ENCODE results near the gene PSEN2.

The PSEN2 gene

GRCh38 chr1:226890331-226891108 is 20.1 kb downstream of the PSEN2 start:
- POLR2A ChIA-PET: no interaction called here
- Histone ChIP-seq H3K27ac (ENCODE audit: insufficient read depth in 1 of 2, low read depth in 1 of 2, low read length in 2 of 2, poor library complexity in 1 of 2, severe bottlenecking in 2 of 2) (no peak overlapping the region), H3K9me3 (ENCODE audit: control extremely low read depth in 1 of 5, control insufficient read depth in 4 of 5, insufficient read depth in 2 of 5, low read depth in 1 of 5, low read length in 4 of 5) (no peaks in the 10 kb centered on the region), H3K4me1 (ENCODE audit: control extremely low read depth in 1 of 4, control insufficient read depth in 4 of 4, insufficient read depth in 4 of 4, low read length in 3 of 4) (peaks cover 6 to 22% (median 14%) of the 10 kb centered on the region in 4 experiments), H3K27me3 (replicated peaks in 2 of 5; ENCODE audit: control insufficient read depth in 4 of 5, insufficient read depth in 5 of 5, low read length in 4 of 5) (no peaks in the 10 kb centered on the region), H3K36me3 (ENCODE audit: control insufficient read depth in 4 of 4, insufficient read depth in 4 of 4, low read length in 3 of 4) (peaks cover 0 to 38% (median 10%) of the 10 kb centered on the region in 4 experiments), H3K4me3 (ENCODE audit: control insufficient read depth in 1 of 7, extremely low read depth in 1 of 7, insufficient read depth in 4 of 7, low read depth in 2 of 7, low read length in 6 of 7) (no peak overlapping the region)
- DNase-seq: no peak
- 93% methylated on average over 20 of the region's 22 CpGs for whole genome bisulfite sequencing (ENCODE audit: insufficient coverage)
- CTCF ChIA-PET: interaction anchor here (0.6 kb wide), 1 partner anchor 22 kb away, joined by 3 read pairs; no protein-coding TSS in a partner anchor

DNA sequence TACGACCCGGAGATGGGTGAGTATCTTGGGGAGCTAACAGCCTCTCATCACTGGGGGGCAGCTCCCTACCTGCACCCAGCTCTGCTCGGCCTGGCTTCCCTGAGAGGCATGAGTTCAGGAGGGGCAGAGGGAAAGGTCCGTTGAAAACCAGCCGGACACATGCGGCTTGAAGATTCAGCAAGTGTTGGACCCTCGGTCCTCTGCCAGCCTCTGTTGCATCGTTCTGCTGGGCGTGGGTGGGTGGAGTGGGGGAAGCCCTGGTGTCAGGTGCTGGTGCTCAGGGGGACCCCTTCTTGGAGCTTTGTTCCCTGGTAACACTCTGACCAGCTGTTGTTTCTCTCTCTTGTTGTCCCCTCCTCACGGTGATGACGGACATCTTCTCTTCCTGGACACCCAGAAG is 20.9 kb downstream of the PSEN2 start:
- 98% methylated on average over 5 of the region's 11 CpGs for WGBS (ENCODE audit: insufficient coverage)
- no peaks in the 10 kb centered on the region for H3K9me3 ChIP-seq (ENCODE audit: control extremely low read depth in 1 of 5, control insufficient read depth in 4 of 5, insufficient read depth in 2 of 5, low read depth in 1 of 5, low read length in 4 of 5)
- DNase-seq: no peak
- H3K36me3 ChIP-seq (ENCODE audit: control insufficient read depth in 4 of 4, insufficient read depth in 4 of 4, low read length in 3 of 4): peaks cover 0 to 42% (median 11%) of the 10 kb centered on the region in 4 experiments
- POLR2A ChIA-PET: no interaction called here
- H3K4me3 ChIP-seq (ENCODE audit: control insufficient read depth in 1 of 7, extremely low read depth in 1 of 7, insufficient read depth in 4 of 7, low read depth in 2 of 7, low read length in 6 of 7): no peak overlapping the region
- no peak overlapping the region for H3K27ac ChIP-seq (ENCODE audit: insufficient read depth in 1 of 2, low read depth in 1 of 2, low read length in 2 of 2, poor library complexity in 1 of 2, severe bottlenecking in 2 of 2)
- H3K4me1 ChIP-seq (ENCODE audit: control extremely low read depth in 1 of 4, control insufficient read depth in 4 of 4, insufficient read depth in 4 of 4, low read length in 3 of 4): peaks cover under 1 to 14% (median 6%) of the 10 kb centered on the region in 4 experiments
- H3K27me3 ChIP-seq (replicated peaks in 2 of 5; ENCODE audit: control insufficient read depth in 4 of 5, insufficient read depth in 5 of 5, low read length in 4 of 5): no peaks in the 10 kb centered on the region
- CTCF ChIA-PET: interaction anchor here (1.2 to 2.1 kb wide), 2 partner anchors 8 to 15 kb away, joined by 3 to 6 read pairs; no protein-coding TSS in a partner anchor

- ChIA-PET CTCF (interaction anchor here (1.2 to 2.1 kb wide), 2 partner anchors 9 to 15 kb away, joined by 3 to 6 read pairs; no protein-coding TSS in a partner anchor), POLR2A (no interaction called here)
- H3K36me3 ChIP-seq (ENCODE audit: control insufficient read depth in 4 of 4, insufficient read depth in 4 of 4, low read length in 3 of 4): peaks cover 0 to 42% (median 11%) of the 10 kb centered on the region in 4 experiments
Measured at GRCh38 chr1:226891846-226892523, 21.6 kb downstream of the PSEN2 start.

GRCh38 chr1:226892524-226892875 is 22.1 kb downstream of the PSEN2 start:
- CTCF ChIA-PET: interaction anchor here (1.2 to 2.1 kb wide), 2 partner anchors 10 to 14 kb away, joined by 3 to 6 read pairs; no protein-coding TSS in a partner anchor
- Histone ChIP-seq H3K36me3 (ENCODE audit: control insufficient read depth in 4 of 4, insufficient read depth in 4 of 4, low read length in 3 of 4) (peaks cover 0 to 42% (median 11%) of the 10 kb centered on the region in 4 experiments), H3K4me1 (ENCODE audit: control extremely low read depth in 1 of 4, control insufficient read depth in 4 of 4, insufficient read depth in 4 of 4, low read length in 3 of 4) (peaks cover 0 to 4% (median under 1%) of the 10 kb centered on the region in 4 experiments), H3K4me3 (ENCODE audit: control insufficient read depth in 1 of 7, extremely low read depth in 1 of 7, insufficient read depth in 4 of 7, low read depth in 2 of 7, low read length in 6 of 7) (no peak overlapping the region), H3K27me3 (replicated peaks in 2 of 5; ENCODE audit: control insufficient read depth in 4 of 5, insufficient read depth in 5 of 5, low read length in 4 of 5) (no peaks in the 10 kb centered on the region), H3K27ac (ENCODE audit: insufficient read depth in 1 of 2, low read depth in 1 of 2, low read length in 2 of 2, poor library complexity in 1 of 2, severe bottlenecking in 2 of 2) (no peak overlapping the region), H3K9me3 (ENCODE audit: control extremely low read depth in 1 of 5, control insufficient read depth in 4 of 5, insufficient read depth in 2 of 5, low read depth in 1 of 5, low read length in 4 of 5) (no peaks in the 10 kb centered on the region)
- POLR2A ChIA-PET: interaction anchor here (0.6 kb wide), 1 partner anchor 10 kb away, joined by 3 read pairs; no protein-coding TSS in a partner anchor
- WGBS (ENCODE audit: insufficient coverage): 85% methylated on average over 8 of the region's 8 CpGs
- no peak for DNase-seq

More at GRCh38 chr1:226891846-226892523, 21.6 kb downstream of the PSEN2 start:
- DNase-seq: no peak
- Histone ChIP-seq H3K4me1 (ENCODE audit: control extremely low read depth in 1 of 4, control insufficient read depth in 4 of 4, insufficient read depth in 4 of 4, low read length in 3 of 4) (peaks cover 0 to 7% (median 1%) of the 10 kb centered on the region in 4 experiments), H3K4me3 (ENCODE audit: control insufficient read depth in 1 of 7, extremely low read depth in 1 of 7, insufficient read depth in 4 of 7, low read depth in 2 of 7, low read length in 6 of 7) (no peak overlapping the region), H3K9me3 (ENCODE audit: control extremely low read depth in 1 of 5, control insufficient read depth in 4 of 5, insufficient read depth in 2 of 5, low read depth in 1 of 5, low read length in 4 of 5) (no peaks in the 10 kb centered on the region), H3K27me3 (replicated peaks in 2 of 5; ENCODE audit: control insufficient read depth in 4 of 5, insufficient read depth in 5 of 5, low read length in 4 of 5) (no peaks in the 10 kb centered on the region), H3K27ac (ENCODE audit: insufficient read depth in 1 of 2, low read depth in 1 of 2, low read length in 2 of 2, poor library complexity in 1 of 2, severe bottlenecking in 2 of 2) (no peak overlapping the region)
- 86% methylated on average over 16 of the region's 17 CpGs for WGBS (ENCODE audit: insufficient coverage)

DNA sequence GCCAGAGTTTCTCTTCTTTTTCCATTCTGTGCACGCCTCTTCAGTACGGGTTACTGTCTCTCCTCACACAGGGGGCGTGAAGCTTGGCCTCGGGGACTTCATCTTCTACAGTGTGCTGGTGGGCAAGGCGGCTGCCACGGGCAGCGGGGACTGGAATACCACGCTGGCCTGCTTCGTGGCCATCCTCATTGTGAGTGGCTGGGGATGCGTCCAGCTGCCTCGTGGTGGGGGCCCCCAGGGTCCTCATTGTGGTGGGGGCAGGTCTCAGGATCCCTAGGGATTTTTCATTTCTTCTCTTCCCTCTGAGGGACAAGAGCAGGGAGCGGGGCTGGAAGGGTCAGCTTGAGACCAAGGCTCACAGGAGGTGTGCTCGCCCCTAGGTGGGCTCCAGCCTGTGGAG is 23.5 kb downstream of the PSEN2 start:
- ChIA-PET POLR2A (no interaction called here), CTCF (interaction anchor here (1.1 kb wide), 1 partner anchor 260 kb away, joined by 3 read pairs; no protein-coding TSS in a partner anchor)
- Histone ChIP-seq H3K9me3 (ENCODE audit: control extremely low read depth in 1 of 5, control insufficient read depth in 4 of 5, insufficient read depth in 2 of 5, low read depth in 1 of 5, low read length in 4 of 5) (no peaks in the 10 kb centered on the region), H3K4me3 (ENCODE audit: control insufficient read depth in 1 of 7, extremely low read depth in 1 of 7, insufficient read depth in 4 of 7, low read depth in 2 of 7, low read length in 6 of 7) (no peak overlapping the region), H3K36me3 (ENCODE audit: control insufficient read depth in 4 of 4, insufficient read depth in 4 of 4, low read length in 3 of 4) (peaks cover 0 to 38% (median 9%) of the 10 kb centered on the region in 4 experiments), H3K4me1 (ENCODE audit: control extremely low read depth in 1 of 4, control insufficient read depth in 4 of 4, insufficient read depth in 4 of 4, low read length in 3 of 4) (peaks cover 0 to 4% (median under 1%) of the 10 kb centered on the region in 4 experiments), H3K27ac (ENCODE audit: insufficient read depth in 1 of 2, low read depth in 1 of 2, low read length in 2 of 2, poor library complexity in 1 of 2, severe bottlenecking in 2 of 2) (no peak overlapping the region), H3K27me3 (replicated peaks in 2 of 5; ENCODE audit: control insufficient read depth in 4 of 5, insufficient read depth in 5 of 5, low read length in 4 of 5) (no peaks in the 10 kb centered on the region)
- no peak for DNase-seq
- WGBS (ENCODE audit: insufficient coverage): 100% methylated on average over 9 of the region's 13 CpGs

- CTCF ChIA-PET: no interaction called here
- H3K27ac ChIP-seq (ENCODE audit: insufficient read depth in 1 of 2, low read depth in 1 of 2, low read length in 2 of 2, poor library complexity in 1 of 2, severe bottlenecking in 2 of 2): no peak overlapping the region
- no peaks in the 10 kb centered on the region for H3K9me3 ChIP-seq (ENCODE audit: control extremely low read depth in 1 of 5, control insufficient read depth in 4 of 5, insufficient read depth in 2 of 5, low read depth in 1 of 5, low read length in 4 of 5)
- peaks cover 0 to 36% (median 8%) of the 10 kb centered on the region in 4 experiments for H3K36me3 ChIP-seq (ENCODE audit: control insufficient read depth in 4 of 4, insufficient read depth in 4 of 4, low read length in 3 of 4)
- H3K4me3 ChIP-seq (ENCODE audit: control insufficient read depth in 1 of 7, extremely low read depth in 1 of 7, insufficient read depth in 4 of 7, low read depth in 2 of 7, low read length in 6 of 7): no peak overlapping the region
- no peak for DNase-seq
- POLR2A ChIA-PET: no interaction called here
- H3K27me3 ChIP-seq (replicated peaks in 2 of 5; ENCODE audit: control insufficient read depth in 4 of 5, insufficient read depth in 5 of 5, low read length in 4 of 5): no peaks in the 10 kb centered on the region
- peaks cover 0 to 4% (median under 1%) of the 10 kb centered on the region in 4 experiments for H3K4me1 ChIP-seq (ENCODE audit: control extremely low read depth in 1 of 4, control insufficient read depth in 4 of 4, insufficient read depth in 4 of 4, low read length in 3 of 4)
- WGBS (ENCODE audit: insufficient coverage): 92% methylated on average over 1 of the region's 3 CpGs
Measured at GRCh38 chr1:226894826-226895225, 24.4 kb downstream of the PSEN2 start.

Data from common myeloid progenitor, CD34-positive (primary cell).